HCT116 (cell line): ENCODE data around the gene IBA57.

ENCODE experiments used
- EZH2 ChIP-seq: fragments of 200-600 bp; sonication (generic); IDR thresholded peaks from 2 replicates; pipeline ENCODE4 v1.6.1; 2017; ENCODE audit warnings: antibody characterized with exemption, mixed run types
- POLR2AphosphoS5 ChIP-seq: IDR thresholded peaks from 2 replicates; pipeline ENCODE4 v1.6.1; 2011; ENCODE audit warnings: mild to moderate bottlenecking, low read depth, low read length, moderate library complexity
- SIN3A ChIP-seq: IDR thresholded peaks from 2 replicates; pipeline ENCODE4 v1.6.1; 2012; ENCODE audit warnings: low read depth
- TF ChIP-seq, protein P1 (sequence below), 3 experiments: fragments of 200-600 bp in 1 of 3; sonication (generic) in 1 of 3; IDR thresholded peaks in 2 of 3; conservative IDR thresholded peaks in 1 of 3; 2 replicates each; pipeline ENCODE4 v1.5.1; 2012 to 2017; ENCODE audit warnings: low read depth in 2 of 3, low read length in 2 of 3, antibody characterized with exemption in 1 of 3, borderline replicate concordance in 1 of 3, control low read depth in 1 of 3, mild to moderate bottlenecking in 1 of 3, mixed read lengths in 1 of 3, mixed run types in 1 of 3, moderate library complexity in 1 of 3; ENCODE audit not compliant: insufficient read depth in 1 of 3

DNA sequence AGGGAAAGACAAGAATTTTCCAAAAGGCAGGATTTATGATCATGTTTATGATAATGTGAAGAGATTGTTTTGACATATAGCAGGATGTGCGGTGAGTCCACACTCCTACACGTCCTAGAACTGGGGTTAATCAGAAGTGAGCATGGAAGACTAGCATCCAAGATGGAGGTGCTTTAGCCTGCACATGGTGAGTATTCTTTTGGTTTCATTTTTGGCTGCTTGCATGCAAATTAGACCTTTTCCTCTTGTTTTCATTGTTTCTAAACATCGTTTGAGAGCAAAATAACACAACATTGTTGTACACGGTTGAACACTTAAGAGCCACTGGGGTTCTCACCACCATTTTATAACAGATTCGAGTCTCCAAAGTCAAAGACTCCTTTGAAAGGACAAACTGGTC, 40.4 kb upstream of the IBA57 start:
- TF ChIP-seq SIN3A (no peak), POLR2AphosphoS5 (no peak), EZH2 (no peak)
- TF ChIP-seq, protein P1, sequence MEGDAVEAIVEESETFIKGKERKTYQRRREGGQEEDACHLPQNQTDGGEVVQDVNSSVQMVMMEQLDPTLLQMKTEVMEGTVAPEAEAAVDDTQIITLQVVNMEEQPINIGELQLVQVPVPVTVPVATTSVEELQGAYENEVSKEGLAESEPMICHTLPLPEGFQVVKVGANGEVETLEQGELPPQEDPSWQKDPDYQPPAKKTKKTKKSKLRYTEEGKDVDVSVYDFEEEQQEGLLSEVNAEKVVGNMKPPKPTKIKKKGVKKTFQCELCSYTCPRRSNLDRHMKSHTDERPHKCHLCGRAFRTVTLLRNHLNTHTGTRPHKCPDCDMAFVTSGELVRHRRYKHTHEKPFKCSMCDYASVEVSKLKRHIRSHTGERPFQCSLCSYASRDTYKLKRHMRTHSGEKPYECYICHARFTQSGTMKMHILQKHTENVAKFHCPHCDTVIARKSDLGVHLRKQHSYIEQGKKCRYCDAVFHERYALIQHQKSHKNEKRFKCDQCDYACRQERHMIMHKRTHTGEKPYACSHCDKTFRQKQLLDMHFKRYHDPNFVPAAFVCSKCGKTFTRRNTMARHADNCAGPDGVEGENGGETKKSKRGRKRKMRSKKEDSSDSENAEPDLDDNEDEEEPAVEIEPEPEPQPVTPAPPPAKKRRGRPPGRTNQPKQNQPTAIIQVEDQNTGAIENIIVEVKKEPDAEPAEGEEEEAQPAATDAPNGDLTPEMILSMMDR (IDR thresholded peaks at IDR 0.05 in 2 of 3, conservative IDR thresholded peaks at IDR 0.05 in 1 of 3; ENCODE audit: borderline replicate concordance in 1 of 3, insufficient read depth in 1 of 3, low read depth in 2 of 3, low read length in 2 of 3), result no peak
